Left forelimb (tissue), 1 donor: Measurements from ENCODE around the gene PRICKLE2.
A peak's percentile ranks its signal among the peaks of the same experiment; 100 is the strongest.

Experiments used
- DNase-seq: peaks from one replicate; pipeline ENCODE4 v3.0.0-alpha.2; 2018; ENCODE audit warnings: low spot score

Gene PRICKLE2, protein sequence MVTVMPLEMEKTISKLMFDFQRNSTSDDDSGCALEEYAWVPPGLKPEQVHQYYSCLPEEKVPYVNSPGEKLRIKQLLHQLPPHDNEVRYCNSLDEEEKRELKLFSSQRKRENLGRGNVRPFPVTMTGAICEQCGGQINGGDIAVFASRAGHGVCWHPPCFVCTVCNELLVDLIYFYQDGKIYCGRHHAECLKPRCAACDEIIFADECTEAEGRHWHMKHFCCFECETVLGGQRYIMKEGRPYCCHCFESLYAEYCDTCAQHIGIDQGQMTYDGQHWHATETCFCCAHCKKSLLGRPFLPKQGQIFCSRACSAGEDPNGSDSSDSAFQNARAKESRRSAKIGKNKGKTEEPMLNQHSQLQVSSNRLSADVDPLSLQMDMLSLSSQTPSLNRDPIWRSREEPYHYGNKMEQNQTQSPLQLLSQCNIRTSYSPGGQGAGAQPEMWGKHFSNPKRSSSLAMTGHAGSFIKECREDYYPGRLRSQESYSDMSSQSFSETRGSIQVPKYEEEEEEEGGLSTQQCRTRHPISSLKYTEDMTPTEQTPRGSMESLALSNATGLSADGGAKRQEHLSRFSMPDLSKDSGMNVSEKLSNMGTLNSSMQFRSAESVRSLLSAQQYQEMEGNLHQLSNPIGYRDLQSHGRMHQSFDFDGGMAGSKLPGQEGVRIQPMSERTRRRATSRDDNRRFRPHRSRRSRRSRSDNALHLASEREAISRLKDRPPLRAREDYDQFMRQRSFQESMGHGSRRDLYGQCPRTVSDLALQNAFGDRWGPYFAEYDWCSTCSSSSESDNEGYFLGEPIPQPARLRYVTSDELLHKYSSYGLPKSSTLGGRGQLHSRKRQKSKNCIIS

GRCh38 chr3:64224826-64225610 lies at the start of gene PRICKLE2:
TSS of gene PRICKLE2 (minus strand) at chr3:64225466. CDS start at chr3:64198927, 26,539 bp downstream.
- DNase-seq = peak; percentile 78

DNA sequence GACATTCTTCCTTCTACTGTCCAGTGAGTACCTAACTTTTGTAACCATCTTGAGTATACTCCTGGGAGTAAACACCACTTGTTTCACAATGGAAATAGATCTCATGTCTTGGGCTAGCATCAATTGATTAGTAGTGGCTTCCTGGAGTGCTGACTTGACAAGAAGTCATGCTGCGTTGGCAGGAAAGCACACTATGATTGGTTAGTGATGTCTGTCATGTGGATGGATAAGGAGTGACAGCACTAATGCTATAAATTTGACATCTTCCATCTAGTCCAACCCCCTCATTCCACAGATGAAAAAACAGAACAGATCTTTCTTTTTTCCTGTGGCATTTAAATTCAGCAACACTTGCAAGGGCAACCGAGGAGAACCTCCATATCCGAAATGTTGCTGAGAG lies 47.6 kb upstream of the PRICKLE2 start:
- DNase-seq = no peak

- no peak for DNase-seq
Measured at GRCh38 chr3:64272271-64272670, 47.0 kb upstream of the PRICKLE2 start.

GRCh38 chr3:64271631-64272030 lies 46.4 kb upstream of the PRICKLE2 start:
- no peak for DNase-seq

GRCh38 chr3:64270866-64271260 lies 45.6 kb upstream of the PRICKLE2 start:
- DNase-seq = no peak

GRCh38 chr3:64270142-64270865 lies 45.0 kb upstream of the PRICKLE2 start:
- DNase-seq = no peak

DNA sequence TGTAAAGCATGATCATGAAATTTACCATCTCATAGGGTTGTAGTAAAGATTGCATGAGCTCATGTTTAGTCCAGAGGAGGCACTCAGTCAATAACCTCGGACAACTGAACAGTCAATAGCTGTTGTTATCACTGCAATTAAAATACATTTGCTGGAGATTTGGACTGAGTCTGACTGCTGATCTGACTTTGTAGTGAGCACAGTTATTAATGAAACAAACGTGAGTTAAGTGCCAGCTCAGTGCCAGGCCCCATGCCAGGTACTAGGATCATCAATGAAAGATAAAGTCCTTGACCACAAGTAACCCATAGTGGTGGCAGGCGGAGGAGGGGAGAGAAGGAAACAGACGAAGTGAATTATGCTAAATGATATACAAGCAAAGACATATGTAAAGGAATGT lies 43.7 kb upstream of the PRICKLE2 start:
- DNase-seq = no peak

DNA sequence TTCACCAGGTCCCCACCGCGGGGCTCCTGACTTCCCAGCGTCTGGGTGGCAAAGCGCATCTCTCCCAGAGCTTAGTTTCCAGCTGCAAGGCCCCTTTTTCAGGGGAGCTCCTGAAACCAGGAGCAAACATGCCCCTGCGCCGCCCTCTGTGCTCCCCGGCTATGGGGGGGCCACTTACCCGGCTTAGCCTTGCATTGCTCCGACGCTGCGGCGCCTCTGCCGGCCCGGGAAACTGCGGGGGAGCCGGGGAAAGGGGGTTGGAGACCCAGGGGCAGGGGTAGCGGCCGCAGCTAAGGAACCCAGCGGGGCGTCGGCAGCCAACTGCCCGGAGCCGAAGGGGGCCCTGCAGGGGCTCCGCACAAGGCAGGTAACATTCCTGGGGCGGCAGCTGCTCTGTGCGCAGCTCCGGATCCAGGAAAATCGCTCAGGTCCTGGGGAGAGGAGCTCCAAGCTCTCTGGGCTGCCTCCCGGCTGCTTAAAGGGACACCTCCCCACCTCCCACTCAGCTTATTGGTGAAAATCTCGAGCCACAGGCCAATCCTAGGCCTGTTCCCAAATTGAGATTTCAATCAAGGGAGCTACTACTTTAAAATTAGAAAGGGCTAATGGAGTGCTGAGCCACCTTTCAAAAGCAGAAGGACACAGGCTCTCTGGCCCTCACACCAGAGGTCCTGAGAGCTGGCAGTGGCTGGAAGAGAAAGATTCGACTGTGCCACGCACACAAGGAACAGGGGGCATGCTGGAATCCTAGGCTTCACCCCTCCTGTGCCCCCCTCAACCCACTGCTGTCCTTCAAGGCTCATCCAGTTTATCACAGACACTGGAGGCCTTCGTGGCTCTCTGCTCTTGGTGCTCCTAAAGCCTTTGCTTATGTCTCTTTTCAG lies 42.7 kb upstream of the PRICKLE2 start:
- peak; percentile 78 for DNase-seq

- DNase-seq = no peak
Measured at GRCh38 chr3:64266983-64267382, 41.7 kb upstream of the PRICKLE2 start.

- DNase-seq = no peak
Measured at GRCh38 chr3:64266065-64266931, 41.0 kb upstream of the PRICKLE2 start.

DNA sequence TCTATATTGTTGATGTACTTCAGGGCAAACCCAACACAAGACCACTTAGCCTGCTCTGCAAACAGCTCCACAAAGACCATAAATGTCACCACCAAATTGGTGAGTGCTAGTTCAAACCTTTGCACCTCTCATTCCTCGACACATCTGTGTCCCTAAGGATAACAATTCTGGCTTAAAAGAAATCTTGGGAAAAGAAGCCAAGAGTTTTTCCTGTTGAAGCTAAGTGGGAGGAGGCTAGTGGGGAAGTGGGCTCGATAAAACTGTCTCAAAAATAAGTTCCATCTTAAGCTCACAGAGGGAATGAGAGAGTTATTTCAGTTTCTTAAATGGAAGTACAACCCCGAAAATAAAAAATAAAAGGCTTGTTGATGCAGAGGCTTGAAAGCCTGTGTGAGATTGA lies 40.4 kb upstream of the PRICKLE2 start:
- no peak for DNase-seq

DNA sequence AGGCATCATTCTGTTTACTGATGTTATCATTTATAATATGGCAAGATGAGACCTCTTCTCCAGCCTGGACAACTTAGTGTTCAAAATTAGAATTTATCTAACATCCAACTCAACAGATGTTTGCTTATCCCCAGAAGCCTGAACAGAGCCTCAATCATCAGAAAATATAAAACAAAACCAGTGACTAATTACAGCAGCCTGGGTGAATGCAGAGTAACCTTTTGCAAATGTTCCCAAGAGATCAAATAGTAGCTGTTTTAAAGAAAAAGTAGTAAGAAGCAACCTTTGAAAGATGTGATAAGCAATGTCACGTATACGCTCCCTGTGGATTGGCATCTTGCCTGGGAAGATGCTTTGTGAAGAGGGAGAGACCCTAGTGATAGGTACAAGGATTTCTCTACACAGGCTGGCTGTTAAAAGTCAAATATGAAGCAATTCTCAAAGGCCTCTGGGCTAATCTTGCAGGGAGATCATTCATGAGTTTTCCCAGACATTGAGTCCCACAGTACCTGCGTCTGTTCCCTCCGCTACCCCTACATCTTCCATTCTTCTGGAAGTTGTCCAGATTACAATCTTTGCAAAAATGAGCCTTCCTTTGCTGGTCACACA lies 39.3 kb upstream of the PRICKLE2 start:
- no peak for DNase-seq

DNA sequence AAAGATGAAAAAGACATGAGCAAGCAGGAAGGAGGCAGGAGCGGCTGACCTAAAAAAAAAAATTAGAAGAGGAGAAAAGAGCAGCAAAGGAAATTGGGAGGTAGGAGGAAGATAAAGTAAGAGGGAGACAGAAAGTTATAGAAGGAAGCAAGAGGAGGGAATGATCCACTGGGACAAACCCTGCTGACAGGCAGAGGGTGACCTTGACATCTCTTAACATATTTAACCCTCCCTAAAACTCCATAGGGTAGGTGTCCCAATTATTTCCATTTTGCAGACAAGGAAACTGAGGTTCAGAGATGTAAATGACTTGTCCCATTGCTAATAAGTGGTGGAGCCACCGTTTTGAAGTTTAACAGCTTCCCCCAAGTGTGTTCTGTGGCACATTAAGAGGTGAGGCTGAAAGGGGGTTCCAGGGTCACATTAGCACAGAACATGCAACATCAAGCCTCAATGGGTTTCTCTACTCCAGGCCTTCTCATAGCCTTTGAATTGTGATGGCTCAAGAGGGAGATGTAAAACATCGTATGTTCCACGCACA lies 37.4 kb upstream of the PRICKLE2 start:
- no peak for DNase-seq

DNA sequence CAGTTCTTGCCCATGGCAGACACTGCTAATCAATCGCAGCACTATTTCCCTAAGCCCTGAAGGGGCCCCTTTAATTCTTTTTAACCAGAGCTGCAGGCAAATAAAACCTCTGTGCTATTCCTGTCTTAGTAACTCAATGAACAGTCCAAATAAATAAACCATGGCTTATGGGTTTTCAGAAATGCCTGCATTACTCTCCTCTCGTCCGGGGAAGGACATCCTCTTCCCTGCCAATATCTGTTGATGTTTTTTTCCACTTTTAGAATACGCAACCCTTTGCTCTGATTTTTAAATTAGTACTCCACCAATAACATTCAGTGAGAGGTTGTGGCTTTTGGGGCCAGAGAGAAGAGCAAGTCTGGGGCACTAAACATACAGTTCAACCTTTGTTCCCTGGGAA lies 35.2 kb upstream of the PRICKLE2 start:
- no peak for DNase-seq

DNA sequence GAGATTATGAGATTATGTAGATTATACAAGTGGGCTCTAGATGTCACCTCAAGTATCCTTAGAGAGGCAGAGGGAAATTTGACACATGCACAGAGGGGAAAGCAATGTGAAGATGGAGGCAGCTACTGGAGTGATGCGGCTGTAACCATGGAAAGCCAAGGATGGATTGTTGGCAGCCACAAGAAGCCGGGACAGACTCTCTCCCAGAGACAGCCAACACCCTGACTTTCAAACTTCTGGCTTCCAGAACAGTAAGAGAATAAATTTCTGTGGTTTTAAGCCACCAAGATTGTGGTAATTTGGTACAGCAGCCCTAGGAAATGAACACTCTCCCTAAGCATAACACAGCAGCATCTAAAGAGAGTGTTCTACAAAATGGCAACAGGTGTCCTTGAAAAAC lies 34.4 kb upstream of the PRICKLE2 start:
- no peak for DNase-seq

DNA sequence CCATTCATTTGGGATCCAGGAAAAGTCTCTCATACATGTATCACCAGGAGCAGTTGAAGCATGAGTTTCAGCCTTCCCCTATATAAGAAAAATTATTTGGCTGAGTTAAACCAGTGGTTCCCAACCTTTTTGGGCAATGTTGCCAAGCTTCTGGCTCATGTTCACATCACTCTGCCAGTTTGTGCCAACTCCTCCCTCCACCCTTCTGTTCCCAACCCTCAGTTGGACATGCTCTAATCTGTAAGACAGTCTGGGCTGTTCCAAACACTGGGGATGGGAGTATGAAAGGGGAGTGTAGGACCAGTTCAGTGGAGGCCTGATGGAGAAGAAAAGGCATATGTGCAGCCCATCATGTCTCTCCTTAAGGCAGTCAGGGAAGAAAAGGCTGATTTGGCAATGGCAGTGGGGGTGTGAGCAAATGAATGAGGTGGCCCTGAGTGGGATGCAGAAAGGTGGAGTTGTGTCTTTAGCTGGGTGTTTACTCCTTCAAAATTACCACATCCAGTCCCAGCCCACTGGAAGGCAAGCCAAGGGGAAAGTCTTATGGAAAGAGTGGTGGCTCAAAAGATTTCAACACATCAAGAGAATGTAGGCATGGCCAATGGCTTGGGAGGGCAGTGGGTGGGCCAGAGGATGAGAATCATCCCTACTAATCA lies 32.0 kb upstream of the PRICKLE2 start:
- no peak for DNase-seq

DNA sequence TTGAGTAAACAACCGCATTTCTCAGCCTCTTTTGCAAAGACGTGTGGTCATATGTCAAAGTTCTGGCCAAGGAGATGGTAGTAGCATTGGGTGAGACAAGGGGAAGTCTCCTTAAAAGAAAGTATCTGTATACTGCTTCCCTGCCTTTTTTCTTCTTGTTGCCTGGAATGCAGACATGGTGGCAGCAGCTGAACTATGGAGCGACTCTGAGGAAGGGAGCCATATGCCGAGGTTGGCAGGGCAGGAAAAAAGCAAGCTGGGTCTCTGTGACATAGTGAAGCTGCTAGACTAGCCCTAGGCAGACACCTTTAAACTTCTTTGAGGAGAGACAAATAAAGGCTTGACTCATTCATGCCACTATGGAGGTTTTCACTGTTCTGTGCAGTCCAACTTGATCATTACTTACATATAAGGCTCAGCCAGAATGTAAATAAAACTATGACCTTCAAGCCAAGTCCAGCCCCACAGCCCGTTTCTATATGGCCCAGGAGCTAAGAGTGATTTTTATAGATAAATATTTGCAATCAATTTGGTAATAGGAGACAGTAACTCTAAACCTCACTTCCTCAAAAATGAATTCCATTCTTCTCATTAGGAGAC lies 30.6 kb upstream of the PRICKLE2 start:
- DNase-seq = no peak

DNA sequence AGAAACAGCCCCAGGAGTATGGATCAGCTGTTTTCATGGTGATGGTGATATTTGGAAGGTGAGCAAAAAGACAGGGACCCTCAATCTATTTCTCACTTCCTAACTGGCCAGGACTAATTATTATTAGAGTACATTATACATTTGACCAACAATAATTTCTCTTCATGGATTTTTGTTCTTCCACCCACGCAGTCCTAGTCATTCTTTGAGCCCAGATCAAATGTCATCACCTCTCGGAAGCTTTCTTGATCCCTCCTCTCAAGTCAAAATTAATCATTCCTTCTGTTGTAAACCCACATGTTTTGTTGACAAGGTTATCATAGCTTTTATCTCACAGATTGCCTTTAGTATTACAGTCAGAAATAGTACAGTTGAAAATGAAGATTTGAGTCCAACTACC lies 29.2 kb upstream of the PRICKLE2 start:
- no peak for DNase-seq
